Cardiac fibroblast (primary cell): ENCODE results near the gene TMED9.

ENCODE experiments used
- DNase-seq, 2 donors: peaks; one replicate each; pipeline versions ENCODE4 v3.0.0 to v3.0.0-alpha.2; 2010; ENCODE audit warnings: low read depth in 2 of 2
- H3K4me3 ChIP-seq, 2 donors: replicated peaks in 1 of 2; 1 replicate in 1 of 2; 2 replicates in 1 of 2; pipeline ENCODE4 v1.5.1; 2011; ENCODE audit warnings: low read depth in 2 of 2, low read length in 2 of 2, mild to moderate bottlenecking in 2 of 2, moderate library complexity in 1 of 2
- TF ChIP-seq, protein P1 (sequence below): IDR thresholded peaks from one replicate; pipeline ENCODE4 v1.5.1; 2011; ENCODE audit warnings: low read depth, mild to moderate bottlenecking, low read length, inconsistent platforms

Gene TMED9

GRCh38 chr5:177600508-177601018, 8.6 kb downstream of the TMED9 start:
- H3K4me3 ChIP-seq = peak overlapping the region; percentile 73 to 75
- TF ChIP-seq, protein P1, sequence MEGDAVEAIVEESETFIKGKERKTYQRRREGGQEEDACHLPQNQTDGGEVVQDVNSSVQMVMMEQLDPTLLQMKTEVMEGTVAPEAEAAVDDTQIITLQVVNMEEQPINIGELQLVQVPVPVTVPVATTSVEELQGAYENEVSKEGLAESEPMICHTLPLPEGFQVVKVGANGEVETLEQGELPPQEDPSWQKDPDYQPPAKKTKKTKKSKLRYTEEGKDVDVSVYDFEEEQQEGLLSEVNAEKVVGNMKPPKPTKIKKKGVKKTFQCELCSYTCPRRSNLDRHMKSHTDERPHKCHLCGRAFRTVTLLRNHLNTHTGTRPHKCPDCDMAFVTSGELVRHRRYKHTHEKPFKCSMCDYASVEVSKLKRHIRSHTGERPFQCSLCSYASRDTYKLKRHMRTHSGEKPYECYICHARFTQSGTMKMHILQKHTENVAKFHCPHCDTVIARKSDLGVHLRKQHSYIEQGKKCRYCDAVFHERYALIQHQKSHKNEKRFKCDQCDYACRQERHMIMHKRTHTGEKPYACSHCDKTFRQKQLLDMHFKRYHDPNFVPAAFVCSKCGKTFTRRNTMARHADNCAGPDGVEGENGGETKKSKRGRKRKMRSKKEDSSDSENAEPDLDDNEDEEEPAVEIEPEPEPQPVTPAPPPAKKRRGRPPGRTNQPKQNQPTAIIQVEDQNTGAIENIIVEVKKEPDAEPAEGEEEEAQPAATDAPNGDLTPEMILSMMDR = no peak
- peak; percentile 31 to 41 for DNase-seq

- TF ChIP-seq, protein P1 = no peak
- no peak for DNase-seq
- peak overlapping the region; percentile 73 to 75 for H3K4me3 ChIP-seq
These were observed 9.1 kb downstream of the TMED9 start for GRCh38 chr5:177601126-177601525.

DNA sequence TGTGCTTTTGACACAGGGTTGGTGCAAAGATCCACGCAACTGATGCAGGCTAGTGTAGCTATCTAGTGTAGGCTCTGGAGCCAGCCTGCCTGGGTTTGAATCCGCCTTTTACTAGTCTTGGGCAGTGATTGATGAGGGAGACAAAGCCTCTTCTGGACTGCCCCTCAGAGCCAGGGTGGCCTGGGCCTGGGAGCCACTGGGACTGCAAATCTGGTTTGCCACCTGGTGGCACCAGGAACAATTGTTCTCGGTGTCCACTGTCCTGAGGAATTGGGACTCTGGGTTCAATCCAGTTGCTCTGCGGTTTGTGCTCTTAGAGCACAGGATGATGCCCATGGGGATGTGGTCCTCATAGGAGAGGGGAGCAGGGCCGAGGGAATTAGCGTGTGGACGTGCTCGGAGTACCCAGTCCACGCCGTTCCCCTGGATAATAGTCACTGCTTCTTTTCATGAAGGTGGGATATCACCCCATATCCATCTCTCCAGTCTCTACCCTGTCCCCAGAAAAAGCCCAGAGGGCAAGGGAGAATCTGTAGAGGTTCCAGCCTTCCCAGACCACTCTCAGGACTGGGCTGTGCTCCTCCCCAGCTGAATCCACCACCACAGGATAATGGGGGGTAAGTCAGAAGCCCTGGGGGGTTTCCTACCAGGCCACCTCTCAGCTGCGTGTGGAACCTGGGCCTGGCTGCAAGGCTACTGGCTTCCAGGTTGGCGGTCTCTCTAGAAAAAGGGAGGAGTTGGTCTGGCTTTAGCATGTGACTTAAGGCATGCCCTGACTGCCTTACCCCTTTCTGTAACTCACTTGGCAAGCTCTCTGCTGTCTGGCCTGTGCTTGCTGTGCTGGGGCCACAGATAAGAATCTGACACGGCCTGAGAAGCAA, 9.8 kb downstream of the TMED9 start:
- no peak overlapping the region for H3K4me3 ChIP-seq
- TF ChIP-seq, protein P1 = no peak
- DNase-seq = peak in 1 of 2 donors; percentile 18

GRCh38 chr5:177602458-177602830, 10.4 kb downstream of the TMED9 start:
- no peak for DNase-seq
- TF ChIP-seq, protein P1 = no peak
- H3K4me3 ChIP-seq = no peak overlapping the region

DNA sequence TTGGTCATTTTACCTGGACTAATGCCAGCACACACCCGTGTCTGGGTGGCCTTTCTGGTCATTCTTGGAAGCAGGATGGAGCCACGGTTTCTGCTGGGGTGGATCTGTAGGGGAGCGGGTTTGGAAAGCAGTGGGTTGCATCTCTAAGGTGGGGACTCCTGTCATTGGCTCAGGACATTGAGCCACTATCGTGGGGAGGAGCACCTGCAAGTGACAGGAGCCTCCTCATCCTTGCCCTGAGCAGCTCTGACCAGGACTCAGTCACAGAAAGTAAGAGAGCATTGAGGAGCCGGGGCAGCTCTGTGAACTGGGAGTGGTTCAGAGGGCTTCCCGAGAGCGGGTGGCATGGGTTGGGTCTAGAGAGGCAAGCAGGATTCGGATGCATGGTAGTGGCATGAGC, 11.6 kb downstream of the TMED9 start:
- H3K4me3 ChIP-seq = no peak overlapping the region
- DNase-seq = no peak
- TF ChIP-seq, protein P1 = no peak

DNA sequence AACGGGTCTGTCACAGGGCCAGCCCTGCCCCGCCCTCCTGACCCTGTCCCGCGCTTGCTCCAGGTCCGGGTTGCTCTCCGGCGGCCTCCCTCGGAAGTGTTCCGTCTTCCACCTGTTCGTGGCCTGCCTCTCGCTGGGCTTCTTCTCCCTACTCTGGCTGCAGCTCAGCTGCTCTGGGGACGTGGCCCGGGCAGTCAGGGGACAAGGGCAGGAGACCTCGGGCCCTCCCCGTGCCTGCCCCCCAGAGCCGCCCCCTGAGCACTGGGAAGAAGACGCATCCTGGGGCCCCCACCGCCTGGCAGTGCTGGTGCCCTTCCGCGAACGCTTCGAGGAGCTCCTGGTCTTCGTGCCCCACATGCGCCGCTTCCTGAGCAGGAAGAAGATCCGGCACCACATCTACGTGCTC, 12.1 kb downstream of the TMED9 start:
- TF ChIP-seq, protein P1 = no peak
- DNase-seq = no peak
- no peak overlapping the region for H3K4me3 ChIP-seq

GRCh38 chr5:177604656-177605055, 12.7 kb downstream of the TMED9 start:
- TF ChIP-seq, protein P1 = no peak
- DNase-seq = no peak
- H3K4me3 ChIP-seq = no peak overlapping the region
